Measurements from ENCODE around the gene SRGAP1.

SRGAP1 gene

DNA sequence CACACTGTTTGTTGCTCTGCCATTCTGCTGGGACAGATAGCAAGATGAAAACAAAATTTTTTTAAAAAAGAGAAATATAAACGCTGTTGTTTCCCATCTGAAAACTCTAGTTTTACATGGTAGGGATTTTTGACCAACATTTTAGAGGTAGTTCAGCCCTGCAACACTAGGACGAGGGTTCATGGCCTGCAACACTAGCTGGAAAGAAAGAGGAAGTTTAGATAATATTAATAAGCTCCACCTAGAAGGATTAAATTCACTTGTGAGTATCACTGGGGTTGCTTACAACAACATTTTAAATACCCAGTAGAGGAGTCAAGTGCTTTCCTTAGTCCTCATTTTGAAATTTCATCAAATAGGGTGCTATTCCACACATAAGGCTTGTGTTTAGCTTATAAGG lies 68.2 kb downstream of the SRGAP1 start:
- no peak for DNase-seq

DNA sequence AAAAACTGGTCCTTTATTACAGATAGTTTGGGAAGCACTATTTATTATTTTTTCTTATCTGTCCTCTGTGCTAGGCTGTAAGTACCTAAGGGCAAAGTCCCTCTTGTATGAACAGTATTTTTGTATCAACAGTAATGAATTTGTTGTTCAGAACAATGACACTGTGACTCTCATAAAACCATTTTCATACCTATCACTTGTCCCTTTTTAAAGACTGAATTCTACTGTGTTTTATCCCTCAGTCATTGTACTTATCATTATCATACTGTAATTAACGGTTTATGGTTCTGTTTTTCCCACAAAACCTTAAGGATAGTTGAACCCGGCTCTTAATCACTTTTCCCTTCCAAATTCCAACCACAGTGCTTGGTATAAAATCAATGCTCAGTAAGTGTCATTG lies 69.4 kb downstream of the SRGAP1 start:
- DNase-seq = no peak

DNA sequence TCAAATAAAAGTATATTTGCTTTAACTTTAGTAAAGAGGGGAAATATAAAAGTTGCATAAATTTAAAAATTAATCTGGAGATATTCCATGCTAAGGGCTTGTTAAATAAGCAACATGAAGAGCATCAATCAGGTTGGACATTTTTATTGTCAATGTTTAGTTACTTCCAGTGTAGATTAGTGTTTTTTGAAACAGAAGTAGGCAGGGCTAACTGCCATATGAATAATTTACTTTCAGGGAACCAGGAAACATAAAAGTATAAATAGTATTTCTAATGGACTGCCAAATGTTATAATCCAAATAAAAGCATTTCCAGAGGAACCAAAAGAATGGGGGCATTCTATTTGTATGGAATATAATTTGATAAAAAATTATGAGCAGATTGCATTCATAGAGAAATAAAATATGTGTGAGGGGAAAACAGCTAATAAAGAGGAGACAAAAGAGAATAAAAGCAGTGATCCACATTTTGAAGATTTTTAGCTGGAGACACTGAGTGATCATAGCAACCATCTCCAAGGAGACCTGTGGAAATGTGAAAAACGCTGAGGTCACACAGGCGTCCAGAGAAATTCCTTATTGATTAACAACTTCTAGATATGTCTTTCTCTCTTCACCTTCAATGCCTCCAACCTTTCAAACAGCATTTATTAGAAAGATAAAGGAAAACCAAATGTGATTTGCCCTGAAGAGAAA lies 70.8 kb downstream of the SRGAP1 start:
- no peak for DNase-seq

DNA sequence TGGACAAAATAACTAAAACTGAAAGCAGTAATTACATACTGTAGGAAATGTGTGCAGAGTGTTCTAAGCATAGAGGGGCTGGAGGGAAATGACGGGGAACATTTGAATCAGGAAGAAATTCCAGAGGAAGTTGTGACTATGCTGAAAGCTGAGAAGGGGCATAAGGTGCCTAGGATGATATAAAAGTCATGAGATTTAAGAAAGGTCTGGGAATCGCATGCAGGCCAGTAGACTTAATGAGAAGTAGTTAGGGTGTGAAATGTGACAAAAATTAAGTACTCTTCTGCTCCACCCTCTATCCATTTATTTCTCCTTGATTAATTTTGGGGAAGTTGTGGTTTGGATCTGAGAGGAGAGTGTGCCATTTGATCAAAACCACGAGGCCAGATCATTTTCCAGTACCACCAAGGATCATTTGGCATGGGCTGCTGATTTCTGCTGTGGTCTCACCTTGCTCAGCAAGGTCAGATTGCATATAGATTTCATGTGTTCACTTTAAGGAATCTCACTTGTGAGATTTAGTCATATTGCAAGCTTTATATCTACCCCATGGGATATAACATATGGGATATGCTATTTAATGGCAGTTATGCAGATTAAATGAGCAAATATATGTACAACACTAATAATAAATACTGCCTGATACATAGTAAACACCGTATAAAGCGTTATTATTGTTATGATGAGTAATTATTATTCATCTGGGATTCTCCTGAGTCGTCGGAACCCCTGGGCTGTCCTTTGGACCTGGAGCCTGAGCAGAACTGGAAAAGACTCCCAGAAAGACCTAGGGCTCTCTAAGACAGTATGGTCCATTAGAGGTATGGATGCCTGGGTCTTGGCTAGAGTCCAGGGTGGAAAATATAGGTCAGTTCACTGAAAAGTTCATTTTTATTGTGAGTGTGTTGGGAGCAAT lies 72.3 kb downstream of the SRGAP1 start:
- DNase-seq = no peak

DNA sequence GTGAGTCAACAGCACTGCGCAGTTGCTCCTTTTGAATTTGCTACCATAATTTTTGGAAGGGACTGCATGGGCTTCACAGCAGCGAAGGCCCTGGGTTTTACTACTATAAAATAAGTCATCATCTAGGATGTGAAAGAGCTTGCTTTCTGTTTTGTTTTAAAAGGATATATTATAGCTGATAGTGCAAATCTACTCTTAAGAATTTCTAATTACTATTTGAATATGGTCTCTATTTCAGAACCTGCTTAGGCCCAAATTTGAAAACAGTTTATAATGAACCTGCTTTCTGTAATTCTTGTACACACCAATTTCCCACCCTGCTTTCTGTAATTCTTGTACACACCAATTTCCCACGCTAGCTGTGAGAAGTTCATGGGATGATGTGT lies 73.0 kb downstream of the SRGAP1 start:
- no peak for DNase-seq

DNA sequence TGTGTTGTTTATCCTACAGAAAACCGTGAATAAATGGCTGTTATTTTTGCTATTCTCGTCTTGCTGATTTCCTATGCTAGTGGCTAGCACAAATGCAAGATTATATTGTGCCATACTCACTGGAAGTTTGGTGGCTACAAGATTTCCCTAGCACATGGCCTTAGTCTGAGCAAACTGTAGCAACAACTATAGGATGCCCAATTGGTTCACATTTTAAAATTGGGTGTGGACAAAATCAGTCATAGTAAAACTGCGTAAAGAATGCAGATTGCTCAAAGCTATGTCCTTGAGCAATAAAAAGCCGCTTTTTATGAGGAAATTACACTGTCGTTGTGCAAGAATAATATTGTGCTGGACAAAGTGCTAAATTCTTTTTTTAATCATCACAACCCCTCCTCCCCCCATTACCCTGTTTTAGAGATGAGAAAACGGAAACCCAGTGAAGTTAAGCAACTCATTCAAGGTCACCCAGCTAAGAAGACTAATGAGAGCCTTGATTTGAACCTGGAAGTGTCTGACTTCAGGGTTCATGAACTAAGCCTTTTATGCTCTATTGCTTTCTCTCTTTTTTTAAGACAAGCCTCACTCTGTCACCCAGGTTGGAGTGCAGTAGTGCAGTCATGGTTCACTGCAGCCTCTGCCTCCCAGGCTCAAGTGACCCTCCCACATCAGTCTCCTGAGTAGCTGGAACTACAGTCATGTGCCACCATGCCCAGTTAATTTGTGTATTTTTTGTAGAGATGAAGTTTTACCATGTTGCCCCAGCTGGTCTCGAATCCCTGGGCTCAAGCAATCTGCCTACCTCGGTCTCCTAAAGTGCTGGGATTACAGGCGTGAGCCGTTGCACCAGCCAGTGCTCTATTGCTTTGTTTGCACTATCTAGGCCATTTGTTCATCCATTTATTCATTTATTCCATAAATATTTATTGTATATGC lies 73.6 kb downstream of the SRGAP1 start:
- no peak for DNase-seq

DNA sequence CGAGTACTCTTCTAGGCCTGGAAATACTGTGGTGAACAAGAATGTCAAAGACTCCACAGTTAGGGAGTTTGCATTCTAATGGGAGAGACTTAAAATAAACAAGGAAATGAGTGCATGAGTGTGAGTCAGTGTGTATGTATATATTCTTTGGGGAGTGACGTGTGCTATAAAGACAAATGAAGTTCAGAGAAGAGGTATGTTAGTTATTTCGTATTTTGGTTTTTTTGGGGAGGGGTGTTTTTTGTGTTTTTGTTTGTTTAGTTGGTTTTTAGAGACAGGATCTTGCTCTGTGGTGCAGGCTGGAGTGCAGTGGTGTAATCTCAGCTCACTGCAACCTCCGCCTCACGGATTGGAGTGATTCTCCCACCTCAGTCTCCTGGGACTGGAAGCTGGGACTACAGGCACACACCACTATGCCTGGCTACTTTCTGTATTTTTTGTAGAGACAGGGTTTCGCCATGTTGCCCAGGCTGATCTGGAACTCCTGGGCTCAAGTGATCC lies 74.3 kb downstream of the SRGAP1 start:
- DNase-seq = no peak

DNA sequence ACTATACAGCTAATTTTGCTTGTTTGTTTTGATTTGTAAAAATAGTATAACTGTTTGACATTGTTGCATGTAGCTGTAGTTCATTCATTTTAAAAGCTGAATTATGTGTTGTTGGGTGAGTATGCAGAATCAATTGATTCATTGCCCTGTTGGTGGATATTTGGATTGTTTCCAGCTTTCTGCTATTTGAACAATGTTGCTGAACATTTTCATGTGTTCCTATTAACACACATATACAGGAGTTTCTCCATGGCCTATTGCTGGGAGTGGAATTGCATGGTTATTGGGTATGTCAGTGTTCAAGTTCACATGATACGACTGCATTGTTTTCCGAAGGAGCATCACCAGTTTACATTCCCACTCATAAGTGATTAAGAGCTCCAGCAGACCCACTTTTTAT lies 75.3 kb downstream of the SRGAP1 start:
- DNase-seq = no peak

DNA sequence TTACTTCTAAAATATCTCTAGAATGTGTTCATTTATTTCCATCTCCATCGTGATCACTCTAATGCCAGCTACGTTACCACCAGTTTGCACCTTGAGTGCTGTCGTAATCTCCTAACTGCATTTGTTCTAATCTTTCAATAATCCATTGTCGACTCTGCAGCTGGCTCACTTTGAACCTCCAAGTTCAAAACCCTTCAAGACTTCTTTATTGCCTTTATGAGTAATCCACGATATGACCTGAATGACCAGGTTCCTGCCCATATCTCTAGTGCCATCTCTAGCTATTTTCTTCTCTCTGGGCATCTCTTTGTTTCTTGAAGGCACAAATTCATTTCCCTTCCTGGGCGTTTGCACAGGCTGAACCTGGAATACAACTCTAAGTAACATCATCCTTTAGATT lies 76.7 kb downstream of the SRGAP1 start:
- DNase-seq = no peak

DNA sequence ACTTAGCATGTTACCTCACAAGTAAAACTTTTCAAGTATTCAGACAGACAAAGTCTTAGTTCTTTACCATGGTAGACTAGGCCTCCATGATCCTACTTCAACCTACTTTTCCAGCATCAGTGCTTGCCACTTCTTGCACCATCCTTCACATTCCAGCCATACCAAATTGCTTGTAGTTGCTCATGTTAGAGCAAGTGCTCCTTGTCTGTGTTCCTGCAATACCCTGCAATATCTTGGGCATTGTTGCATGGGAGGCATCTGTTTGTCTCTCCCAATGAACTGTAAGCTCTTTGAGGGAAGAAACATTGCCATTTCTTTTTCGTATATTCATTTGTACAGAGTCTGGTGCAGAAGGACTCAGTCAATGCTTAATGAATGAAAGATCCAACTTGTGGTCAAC lies 78.0 kb downstream of the SRGAP1 start:
- no peak for DNase-seq

DNA sequence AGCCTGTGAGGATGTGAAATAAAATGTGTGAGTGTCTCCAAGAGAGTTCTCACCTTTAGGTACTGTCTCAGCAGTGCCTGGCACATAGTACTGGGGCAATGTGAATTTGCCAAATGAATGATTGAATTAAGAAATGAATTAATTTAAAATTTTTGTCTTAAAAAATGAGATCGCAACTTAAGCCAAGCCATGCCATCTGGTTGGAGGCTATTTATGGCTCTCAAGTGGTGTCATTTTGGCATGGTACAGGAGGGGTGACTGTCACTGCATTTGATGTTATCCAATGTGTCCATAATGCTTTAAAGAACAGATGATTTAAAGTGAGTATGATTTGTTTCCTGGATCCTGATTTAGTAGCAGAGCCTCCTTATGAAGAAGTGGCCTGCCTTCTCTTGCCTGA lies 80.3 kb downstream of the SRGAP1 start:
- no peak for DNase-seq

DNA sequence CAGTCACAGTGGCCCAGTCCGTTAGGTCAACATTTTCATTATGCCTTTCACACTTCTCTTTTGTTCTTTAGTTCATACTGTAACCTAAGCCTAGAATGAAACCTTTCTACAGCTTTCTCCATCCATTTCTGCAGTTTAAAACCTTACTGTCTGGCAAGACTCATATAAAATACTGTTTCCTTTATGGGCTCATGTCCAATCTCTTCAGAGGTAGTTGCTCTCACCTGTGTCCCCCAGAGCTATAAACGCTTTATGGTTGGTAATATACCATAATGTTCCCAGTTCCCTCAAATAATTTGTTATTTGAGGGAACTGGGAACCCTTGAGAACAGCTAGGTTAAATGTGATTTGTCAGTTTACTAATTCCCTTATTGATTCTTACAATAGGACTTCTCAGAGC lies 83.0 kb downstream of the SRGAP1 start:
- no peak for DNase-seq

DNA sequence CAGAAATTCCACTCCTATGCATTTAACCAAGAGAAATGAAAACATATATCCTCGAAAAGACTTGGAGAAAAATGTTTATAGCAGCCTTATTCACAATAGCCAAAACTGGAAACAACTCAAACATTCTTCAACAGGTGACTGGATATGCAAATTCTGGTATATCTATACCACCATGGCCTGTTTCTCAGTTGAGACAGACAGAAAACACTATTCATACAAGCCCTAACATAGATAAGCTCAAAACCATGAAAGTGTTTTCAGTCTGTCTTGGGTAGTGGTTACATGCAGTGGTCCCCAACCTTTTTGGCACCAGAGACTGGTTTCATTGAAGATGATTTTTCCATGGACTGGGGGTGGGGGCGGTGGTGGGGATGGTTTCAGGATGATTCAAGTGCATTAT lies 83.8 kb downstream of the SRGAP1 start:
- peak; percentile 16 for DNase-seq

DNA sequence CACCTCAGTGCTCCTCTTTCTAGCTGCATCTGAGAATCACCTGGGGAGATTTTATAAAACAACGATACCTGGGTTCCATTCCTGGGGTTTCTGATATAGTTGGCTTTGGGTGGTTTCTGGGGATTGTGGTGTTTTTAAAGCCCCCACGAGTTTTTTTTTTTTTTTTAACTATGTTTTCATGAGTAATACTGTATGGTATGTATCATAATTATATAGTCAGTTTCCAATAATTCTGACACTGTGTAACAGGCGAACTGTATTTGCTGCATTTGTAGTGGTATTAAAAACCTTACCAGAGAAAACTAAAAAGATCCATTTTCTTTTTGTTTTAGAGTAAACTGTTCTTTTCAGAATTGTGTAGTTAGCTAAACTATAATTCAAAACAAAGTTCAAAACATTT lies 84.9 kb downstream of the SRGAP1 start:
- no peak for DNase-seq

DNA sequence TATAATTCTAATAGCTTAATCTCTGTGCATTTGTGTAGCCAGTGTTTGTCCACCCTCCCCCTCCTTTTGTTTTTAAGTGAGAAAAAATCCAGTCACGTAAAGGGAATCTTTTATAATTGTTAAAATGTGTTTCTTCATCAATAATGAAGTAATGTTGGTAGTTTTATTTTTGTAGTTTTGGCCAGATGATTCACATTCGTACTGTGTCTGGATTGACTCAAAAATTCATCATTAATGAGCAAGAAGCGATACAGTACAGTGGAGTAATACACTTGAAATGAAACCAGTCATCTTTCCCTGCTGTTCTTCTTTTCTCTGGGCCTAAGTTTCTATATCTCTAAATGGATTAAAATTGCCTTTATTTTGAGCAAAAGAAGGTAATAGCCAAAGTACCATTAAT lies 86.5 kb downstream of the SRGAP1 start:
- DNase-seq = no peak

DNA sequence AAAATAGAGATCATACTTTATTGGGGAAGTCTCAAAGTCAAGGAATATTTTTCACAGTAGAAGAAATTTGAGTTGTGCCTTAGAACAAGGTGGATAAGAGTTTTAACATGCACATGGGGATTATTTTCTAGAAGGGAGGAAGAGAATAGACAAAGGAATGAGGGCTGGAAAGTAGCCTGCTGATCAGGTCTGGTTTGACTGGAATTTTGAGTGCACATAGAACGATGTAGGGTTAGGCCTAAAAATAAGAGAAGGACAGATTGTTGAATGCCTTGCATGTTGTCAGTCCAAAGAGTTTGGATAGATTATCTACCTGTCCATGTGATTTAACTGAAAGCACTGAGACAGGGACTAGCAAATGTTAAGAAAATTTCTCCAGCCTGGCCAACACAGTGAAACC lies 87.2 kb downstream of the SRGAP1 start:
- no peak for DNase-seq

DNA sequence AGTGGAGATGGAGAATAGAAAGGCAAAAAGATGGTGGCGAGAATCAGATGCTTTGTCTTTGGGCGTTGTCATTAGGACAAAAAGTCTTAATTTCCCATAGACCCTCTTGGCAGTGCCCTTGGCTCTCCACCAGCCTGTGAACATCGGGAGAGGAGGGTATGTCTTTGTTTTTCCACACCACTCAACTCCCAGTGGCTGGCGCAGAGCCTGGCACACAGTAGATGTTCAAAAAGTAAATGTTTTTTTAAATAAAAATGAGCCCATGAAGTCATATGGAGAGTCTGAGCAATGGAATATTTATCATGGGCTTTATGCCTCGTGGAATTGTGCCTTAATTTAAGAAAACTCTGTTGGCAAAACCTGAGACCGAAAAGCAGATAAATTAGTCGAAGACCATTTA lies 90.4 kb downstream of the SRGAP1 start:
- DNase-seq = no peak

DNA sequence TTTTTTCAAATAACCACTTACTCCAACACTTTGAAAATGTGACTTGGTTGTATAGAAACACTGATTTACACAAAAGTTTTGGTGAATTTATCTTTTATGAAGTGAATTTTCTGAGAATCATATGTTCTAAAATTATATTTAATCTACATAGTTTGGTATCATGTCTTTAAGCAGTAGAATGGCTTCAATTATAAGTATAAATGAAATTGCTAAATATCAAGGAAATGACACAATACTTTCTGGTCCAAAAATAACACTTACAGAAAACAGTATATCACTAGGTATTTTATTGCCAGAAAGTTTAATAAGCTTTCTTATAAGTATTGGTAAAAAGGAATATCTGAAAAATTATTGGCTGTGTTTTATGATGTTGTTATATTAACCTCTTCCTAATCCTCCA lies 90.9 kb downstream of the SRGAP1 start:
- DNase-seq = no peak

DNA sequence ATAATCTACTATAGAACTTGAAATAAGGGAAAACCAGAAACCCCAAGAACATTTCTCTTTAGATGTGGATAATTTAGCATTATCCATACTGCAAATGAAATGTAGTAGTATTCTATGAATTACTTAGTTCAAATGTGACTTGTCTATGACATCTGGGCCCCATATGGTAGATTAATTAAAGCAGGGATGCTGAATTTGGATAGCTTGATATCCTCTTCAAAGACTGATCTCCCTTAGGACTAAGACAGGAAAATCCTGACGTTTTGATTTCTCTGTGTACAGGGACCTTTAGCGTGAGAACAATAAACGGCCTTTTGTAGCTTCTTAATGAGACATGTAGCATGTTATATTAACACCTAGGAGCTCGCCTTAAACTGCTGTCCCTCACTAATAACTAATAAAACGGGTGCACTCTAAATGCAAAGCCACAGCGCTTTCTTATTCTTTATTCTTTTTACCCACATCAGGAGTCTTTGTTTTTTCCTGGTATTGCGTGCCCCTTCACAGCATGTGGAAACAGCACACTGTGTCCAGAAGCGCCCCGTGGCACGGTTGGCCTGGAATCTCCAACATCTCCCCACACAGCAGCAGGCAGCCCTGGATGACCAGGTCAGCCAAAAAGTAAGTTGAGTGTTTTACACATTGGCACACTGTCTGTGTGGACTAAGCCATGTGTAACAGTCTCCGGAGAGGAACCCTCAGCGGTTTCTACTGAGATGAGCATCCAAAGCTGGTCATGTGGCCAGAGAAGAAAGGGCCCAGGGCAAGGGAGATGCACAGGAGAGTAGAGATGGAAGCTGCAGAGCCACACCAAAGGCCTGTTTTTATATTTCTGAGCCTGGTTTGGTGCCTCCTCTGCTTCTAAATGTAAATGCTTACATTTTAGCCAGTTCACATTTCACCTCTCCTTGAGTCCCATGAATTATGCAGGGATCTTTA lies 93.1 kb downstream of the SRGAP1 start:
- no peak for DNase-seq

DNA sequence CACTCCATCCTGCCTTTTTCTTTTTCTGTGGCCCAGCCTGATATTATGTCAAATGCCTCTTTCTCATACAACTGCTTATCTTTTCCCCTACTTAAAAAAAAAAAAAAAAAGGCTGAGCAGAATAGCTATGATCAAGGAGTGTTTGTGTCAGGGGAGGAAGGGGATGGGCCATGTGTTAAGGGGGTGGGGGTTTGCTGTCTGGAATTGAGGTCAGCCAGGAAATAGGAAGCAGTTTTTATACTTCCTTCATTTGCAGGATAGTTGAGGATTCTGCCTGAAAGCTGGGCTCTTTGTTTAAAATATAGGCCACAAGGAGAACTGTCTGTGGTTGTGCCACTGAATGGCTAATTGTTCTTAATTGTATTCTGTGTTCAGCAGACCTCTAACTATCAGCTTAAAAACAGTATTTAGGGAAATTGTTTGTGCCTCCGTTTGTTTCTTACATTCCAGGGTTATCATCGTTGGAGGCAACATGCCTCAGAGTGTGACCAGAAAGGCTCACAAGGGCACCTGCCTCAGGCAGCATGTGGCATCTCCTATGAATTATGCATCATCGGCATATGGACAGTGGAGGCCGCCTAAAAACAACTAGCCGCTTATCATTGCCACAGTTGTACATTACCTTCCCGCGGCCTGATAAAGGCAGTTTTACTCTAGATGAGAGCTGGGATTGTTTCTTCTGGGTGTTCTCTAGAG lies 96.0 kb downstream of the SRGAP1 start:
- no peak for DNase-seq

DNA sequence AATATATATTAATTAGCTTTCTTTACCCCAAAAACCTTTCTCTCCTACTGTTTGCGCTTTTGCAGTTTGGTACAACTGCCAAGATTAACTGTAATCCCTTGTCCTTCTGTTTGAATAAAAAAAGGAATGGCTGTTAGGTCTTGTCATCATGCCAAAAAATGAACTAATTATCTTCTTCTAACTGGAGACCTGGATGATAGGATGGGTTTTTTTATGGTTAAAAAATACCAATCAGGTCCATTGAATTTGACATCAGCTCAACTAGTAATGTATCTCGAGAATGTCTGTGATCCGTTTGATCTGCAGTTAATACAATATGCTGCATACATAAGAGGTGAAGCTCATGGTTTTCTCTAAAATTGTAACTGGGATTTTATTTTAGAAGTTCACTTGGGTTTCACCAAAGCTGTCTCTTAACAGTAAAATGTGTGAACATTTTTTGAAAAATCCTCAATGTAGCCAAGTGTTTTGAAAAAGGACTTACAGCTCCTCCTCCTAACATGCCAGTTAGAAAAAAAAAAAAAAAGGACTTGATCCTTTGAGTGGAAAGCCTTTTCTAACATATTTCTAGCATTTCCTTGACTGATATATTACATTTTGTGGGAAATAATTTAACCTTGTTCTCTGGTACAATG lies 96.8 kb downstream of the SRGAP1 start:
- DNase-seq = no peak
